ENCODE measurements around the gene MAST2.
"Not testable (repeated sequence)": the region's sequence is repeated elsewhere in the genome, so short reads cannot be mapped to it uniquely, and the experiment has no call there.

The MAST2 gene

DNA sequence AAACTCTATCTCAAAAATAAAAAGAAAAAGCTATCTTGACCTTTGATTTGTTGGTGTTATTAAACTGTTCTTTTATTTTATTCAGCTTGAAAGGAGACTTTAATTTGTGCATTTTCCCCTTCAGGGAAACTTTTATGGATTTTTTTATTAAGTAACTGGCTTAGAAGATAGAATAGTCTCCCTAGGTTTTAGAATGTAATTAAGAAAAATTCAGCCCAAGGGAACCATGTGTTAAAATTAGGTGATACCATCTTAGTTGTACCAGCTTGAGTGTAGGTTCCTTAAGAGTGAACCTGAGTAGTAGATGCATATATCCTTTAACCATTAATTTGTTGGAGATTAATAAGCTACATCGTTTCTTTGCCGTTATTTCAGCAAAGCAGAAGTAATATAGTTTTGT is 11.4 kb downstream of the MAST2 start:
- no peak for DNase-seq

DNA sequence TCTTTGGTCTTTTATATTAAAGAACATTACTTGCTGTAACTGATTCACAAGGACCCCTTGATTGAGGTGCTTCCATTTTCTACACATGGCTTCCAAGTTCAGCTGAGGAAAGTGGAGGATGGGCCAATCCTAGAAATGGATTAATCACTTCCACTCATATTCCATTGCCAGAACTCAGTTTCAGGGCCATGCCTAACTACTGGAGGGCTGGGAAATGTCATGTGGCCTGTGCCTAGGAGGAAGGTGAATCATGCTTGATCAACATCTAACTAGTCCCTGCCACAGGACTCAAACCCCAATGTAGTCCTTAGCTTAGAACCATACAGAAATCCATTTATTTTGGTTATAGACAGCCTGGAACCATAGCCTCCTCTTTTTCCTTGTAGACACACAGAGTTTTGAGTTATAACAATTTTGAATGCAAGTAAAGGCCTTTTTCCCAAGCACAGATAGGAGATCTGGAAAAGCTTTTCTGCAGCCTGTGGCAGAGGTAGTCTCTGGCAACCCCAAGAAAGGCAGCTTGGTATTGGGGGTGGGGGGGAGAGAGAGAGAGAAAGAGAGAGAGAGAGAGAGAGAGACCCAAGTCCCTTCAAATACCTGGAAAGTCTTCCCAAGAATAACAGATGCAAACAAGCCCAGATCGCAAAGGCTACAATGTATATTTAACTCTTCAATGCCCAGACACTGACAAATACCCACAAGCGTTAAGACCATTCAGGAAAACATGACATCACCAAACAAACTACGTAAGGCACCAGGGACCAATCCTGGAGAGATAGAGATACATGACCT is 12.5 kb downstream of the MAST2 start:
- peak in 1 of 3 donors; percentile 10 for DNase-seq

DNA sequence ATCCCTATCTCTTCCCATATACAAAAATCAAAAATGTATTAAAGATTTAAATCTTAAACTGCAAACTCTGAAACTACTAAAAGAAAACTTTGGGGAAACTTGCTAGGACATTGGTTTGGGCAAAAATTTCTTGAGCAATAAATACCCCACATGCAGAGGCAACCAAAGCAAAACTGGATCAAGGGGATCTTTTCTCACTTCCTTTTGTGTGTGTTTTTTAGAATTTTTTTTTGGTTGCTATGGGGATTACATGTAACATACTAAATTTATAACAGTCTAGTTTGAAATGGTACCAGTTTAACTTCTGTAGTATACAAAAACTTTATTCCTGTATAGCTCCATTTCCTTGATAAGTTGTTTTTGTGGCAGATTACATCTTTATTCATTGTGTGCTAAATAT is 16.8 kb downstream of the MAST2 start:
- peak; percentile 19 to 59 (median 36) for DNase-seq

GRCh38 chr1:45820788-45821187 is 17.4 kb downstream of the MAST2 start:
- DNase-seq, result peak in 2 of 3 donors; percentile 11 to 24

DNA sequence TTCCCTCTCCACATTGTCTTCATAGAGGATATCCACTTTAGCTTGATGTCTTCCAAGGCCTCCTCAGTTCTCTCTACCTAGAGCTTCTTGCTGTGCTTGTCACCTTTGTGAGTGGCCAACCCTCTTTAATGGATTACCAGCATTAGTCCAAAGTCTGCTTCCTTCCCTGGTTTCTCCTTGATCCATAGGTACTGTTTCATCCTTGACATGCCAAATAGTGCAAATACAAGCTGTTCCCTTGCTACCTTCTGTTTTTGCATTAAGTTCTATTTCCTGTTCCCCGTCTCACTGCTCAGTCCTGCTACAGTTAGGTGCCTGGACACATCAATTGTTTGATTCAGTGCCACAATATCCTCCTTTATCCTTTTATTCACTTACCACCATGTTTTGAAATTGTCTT is 19.2 kb downstream of the MAST2 start:
- DNase-seq, result no peak

GRCh38 chr1:45824607-45825006 is 21.2 kb downstream of the MAST2 start:
- DNase-seq, result no peak

DNA sequence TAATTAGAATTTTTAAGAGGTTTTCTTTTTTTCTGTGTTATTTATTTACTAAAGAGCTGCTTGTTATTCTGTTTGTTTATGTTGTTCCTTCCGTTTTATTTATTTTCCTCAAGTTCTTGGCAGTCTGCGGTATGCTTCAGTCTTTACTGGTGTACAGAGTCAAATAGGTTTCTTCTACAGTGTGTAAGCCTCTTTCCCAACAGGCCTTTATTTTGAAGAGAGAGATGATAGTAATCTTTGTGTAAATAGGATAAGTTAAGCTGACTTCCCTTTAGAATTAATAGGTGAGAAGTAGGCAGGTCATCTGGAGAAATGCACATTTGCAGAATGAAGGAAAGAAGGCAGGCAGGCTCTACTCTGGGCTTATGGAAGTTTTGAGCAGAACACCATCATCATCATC is 23.8 kb downstream of the MAST2 start:
- no peak for DNase-seq

DNA sequence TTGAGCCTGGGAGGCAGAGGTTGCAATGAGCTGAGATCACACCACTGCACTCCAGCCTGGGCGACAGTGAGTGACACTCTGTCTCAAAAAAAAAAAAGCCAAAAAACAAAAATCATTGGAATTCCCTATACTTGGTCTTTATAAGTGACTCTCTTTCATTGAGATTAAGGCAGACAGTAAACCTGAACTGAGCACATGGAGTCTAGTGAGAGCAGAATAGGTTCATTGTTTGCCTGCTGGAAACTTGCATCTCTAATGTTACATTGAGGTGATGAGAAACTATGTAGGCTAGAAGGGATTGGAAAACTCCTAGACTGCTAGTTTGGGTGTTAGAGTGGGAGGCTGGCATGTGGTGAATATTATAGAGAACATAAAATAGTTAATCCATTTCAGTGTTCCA is 25.4 kb downstream of the MAST2 start:
- no peak for DNase-seq

GRCh38 chr1:45833361-45833760 is 29.9 kb downstream of the MAST2 start:
- no peak for DNase-seq

DNA sequence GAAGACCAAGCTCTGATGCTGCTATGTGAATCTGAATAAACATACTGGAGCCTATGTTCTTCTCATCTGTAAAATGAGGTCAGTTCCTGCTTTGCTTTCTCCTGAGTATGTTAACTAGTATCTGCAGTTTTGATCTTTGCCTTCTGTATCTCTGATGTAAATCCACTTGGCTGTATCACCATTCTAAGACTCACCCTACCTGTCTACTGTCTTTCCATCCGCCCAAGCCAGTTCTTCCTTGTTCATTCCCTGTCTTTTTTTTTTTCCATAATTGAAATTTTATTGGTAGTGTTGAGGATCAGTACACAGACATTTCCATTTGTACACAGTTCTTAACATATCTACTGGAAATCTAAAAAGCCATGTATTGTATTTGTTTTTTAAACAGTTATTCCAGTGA is 31.3 kb downstream of the MAST2 start:
- no peak for DNase-seq

DNA sequence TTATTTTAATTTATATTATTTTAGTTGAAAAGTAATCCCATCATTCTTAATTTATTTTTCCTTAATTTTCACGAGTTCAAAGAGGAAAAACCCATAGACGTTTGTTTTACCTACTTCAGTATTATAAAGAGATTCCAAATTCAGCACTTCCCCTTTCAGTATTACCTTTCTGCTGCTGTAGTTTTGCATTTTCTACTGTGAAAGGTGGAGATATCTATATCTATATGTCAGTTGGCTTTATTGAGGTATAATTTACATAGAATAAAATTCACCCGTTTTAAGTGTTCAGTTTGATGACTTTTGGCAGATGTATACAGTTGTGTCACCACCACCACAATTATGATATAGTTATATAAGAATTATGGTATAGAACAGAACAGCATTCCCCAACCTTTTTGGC is 33.0 kb downstream of the MAST2 start:
- DNase-seq, result no peak

- not testable (repeated sequence) for DNase-seq
Measured at GRCh38 chr1:45836861-45837260, 33.4 kb downstream of the MAST2 start.

GRCh38 chr1:45838322-45838721 is 34.9 kb downstream of the MAST2 start:
- DNase-seq, result not testable (repeated sequence)

DNA sequence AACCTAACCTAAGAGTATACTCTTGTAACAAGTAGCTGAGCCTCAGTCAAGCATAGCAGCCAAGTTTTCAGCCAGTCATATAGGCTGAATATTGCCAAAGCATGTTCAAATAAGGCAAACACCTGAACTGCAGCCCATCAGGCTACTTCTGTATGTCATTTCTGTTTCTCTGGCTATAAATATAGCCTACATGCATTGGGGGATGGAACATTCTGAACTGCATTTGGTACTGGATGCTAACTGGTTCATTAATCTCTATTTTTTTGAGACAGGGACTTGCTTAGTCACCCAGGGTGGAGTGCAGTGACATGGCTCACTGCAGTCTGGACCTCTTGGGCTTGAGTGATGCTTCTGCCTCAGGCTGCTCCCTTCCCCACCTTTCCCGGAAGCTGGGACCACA is 37.3 kb downstream of the MAST2 start:
- DNase-seq, result no peak

GRCh38 chr1:45842786-45843185 is 39.4 kb downstream of the MAST2 start:
- no peak for DNase-seq

DNA sequence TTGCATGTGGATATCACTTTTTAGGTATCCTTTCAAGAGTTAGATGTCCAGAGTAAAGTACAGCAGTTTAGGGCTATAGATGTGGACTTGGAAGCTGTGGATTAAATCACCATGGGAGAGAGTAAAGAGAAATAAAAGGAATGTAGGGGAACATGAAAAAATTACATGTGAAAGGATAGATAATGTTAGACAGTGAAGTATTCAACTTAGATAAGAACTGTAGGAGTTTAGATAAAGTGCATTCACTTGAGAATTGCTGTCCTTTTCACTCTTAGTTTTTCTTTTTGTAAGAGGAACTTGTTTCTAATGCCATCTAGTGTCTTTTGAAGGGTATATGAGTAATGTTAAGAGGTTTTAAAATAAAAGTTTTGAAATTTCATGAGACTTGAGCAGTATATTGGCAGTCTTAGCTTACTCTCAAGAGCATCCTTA is 40.1 kb downstream of the MAST2 start:
- peak; percentile 10 to 64 (median 57) for DNase-seq

GRCh38 chr1:45844000-45844399 is 40.6 kb downstream of the MAST2 start:
- DNase-seq, result not testable (repeated sequence)

GRCh38 chr1:45846931-45847330 is 43.5 kb downstream of the MAST2 start:
- no peak for DNase-seq

DNA sequence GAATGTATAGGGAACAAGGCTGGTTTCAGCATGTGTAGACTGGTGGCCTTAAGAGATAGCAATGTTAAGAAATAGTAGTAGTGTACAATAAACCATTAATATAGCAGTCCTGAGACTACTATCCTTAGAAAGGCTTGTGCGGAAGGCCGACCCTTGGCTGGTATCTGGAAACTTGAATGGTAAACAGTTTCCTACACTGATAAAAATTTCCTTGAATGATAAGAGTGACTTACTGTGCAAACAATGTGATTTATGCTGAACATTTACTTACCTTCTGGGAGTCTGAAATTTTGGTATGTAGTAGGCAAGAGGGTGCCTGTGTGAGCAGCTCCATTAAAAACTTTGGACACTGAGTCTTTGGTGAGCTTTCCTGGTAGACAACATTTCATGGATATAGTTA is 44.7 kb downstream of the MAST2 start:
- DNase-seq, result no peak

GRCh38 chr1:45848714-45849113 is 45.3 kb downstream of the MAST2 start:
- no peak for DNase-seq

DNA sequence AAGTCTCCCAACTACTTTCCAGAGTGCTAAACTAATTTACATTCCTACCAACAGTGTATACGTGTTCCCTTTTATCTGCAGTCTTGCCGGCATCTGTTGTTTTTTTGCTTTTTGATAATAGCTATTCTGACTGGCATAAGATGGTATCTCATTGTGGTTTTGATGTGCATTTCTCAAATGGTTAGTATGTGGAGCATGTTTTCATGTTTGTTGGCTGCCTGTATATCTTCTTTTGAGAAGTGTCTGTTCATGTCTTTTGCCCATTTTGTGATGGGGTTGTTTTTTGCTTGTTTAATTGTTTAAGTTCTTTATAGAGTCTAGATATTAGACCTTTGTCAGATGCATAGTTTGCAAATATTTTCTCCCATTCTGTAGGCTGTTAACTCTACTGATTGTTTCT is 46.6 kb downstream of the MAST2 start:
- no peak for DNase-seq

- DNase-seq, result no peak
Measured at GRCh38 chr1:45854724-45855123, 51.3 kb downstream of the MAST2 start.

- no peak for DNase-seq
Measured at GRCh38 chr1:45857101-45857700, 53.8 kb downstream of the MAST2 start.

DNA sequence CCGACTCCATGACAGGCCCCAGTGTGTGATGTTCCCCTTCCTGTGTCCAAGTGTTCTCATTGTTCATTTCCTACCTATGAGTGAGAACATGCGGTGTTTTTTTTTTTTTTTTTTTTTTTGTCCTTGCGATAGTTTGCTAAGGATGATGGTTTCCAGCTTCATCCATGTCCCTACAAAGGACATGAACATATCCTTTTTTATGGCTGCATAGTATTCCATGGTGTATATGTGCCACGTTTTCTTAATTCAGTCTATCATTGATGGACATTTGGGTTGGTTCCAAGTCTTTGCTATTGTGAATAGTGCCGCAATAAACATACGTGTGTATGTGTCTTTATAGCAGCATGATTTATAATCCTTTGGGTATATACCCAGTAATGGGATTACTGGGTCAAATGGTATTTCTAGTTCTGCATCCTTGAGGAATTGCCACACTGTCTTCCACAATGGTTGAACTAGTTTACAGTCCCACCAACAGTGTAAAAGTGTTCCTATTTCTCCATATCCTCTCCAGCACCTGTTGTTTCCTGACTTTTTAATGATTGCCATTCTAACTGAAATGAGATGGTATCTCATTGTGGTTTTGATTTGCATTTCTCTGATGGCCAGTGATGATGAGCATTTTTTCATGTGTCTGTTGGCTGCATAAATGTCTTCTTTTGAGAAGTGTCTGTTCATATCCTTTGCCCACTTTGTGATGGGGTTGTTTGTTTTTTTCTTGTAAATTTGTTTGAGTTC is 54.5 kb downstream of the MAST2 start:
- DNase-seq, result not testable (repeated sequence)

All from suppressor macrophage treated with lipopolysaccharide for 1 hour (primary cell).